Activated effector memory CD4-positive, alpha-beta T cell treated with anti-CD3 and anti-CD28 coated beads, Interleukin-2, amount 50 U/mL, for 16 hours (primary cell): Measurements from ENCODE around the gene RNF126.
"Not testable (repeated sequence)": the region's sequence is repeated elsewhere in the genome, so short reads cannot be mapped to it uniquely, and the experiment has no call there.

ENCODE experiments used
- DNase-seq: peaks from one replicate; pipeline ENCODE4 v3.0.0-alpha.2; 2020

The RNF126 gene

DNA sequence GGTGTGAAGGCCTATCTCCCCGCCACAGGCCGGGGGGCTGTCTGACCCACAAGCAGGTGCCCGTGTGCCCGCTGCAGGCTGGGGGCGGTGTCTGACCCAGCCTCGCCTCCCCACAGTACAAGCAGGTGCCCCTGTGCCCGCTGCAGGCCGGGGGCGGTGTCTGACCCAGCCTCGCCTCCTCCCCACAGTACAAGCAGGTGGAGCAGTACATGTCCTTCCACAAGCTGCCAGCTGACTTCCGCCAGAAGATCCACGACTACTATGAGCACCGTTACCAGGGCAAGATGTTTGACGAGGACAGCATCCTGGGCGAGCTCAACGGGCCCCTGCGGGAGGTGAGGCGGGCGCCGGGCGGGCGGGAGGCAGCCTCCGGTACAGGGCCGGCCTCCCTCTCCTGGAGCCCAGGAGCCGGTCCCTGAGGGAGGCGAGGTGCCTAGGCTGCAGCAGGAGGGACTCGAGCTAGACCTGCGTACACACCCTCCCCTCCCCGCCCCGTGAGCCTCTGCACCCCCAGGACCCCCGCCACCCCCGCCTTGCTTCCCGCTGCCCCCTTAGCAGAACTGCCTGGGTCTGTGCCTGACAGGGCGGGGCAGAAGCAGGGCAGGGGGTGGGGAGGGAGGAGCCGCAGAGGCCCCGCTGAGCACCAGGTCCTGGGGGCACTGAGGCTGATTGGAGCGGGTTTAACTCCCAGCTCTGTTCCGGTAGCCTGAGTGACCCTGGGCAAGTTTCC is 52.8 kb downstream of the RNF126 start:
- peak; percentile 79 for DNase-seq

DNA sequence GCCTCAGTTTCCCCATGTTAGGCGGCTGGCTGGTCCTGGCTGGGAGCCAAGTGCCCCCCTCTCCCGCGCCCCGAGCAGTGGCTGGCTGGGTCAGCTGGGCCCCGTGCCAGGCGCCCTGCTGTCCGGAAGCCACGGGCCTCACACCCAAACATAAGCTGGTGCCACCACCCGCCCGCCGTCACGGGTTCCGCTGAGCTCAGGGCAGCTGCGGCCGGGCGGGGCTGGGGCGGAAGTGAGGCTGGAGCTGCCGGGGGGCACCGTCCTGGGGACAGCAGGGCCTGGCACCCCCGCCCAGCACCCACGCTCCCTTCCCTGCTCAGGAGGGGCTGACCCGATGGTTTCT is 54.0 kb downstream of the RNF126 start:
- no peak for DNase-seq

DNA sequence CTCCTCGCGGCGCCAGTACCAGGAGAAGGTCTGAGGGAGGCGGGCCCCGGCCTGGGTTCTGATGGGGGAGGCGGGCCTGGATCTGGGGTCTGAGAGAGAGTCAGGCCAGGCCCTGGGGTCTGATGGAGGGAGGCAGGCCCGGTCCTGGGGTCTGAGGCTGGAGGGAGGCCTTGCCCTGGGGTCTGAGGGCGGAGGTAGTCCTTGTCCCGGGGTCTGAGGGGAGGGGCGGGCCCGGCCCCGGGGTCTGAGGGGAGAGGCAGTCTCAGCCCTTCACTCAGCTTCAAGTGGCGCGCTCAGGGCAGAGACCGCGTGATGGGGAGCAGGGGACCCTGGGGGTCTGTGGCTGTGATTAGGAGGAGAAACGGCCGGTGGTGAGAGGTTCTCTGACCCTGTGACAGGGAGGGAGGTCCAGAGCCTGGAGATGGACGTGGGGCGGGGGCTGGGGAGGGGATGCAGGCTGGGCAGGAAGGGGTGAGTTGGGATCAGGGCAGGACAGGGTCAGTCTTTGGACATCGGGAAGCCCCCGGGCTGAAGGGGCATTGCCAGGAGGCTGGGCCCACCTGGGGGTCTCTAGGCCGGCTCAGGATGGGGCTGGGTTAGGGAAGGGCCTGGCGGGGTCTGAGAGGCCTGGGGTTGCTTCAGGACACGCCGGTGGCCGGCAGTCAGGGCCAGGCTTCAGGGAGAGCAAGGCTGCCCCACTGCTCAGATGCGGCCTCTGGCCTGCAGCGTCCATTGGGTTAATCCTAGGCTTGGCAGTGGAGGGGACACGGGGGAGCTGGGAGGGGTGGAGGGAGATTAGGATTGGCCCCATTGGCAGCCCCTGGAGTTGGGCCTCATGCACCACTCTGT is 54.6 kb downstream of the RNF126 start:
- no peak for DNase-seq

DNA sequence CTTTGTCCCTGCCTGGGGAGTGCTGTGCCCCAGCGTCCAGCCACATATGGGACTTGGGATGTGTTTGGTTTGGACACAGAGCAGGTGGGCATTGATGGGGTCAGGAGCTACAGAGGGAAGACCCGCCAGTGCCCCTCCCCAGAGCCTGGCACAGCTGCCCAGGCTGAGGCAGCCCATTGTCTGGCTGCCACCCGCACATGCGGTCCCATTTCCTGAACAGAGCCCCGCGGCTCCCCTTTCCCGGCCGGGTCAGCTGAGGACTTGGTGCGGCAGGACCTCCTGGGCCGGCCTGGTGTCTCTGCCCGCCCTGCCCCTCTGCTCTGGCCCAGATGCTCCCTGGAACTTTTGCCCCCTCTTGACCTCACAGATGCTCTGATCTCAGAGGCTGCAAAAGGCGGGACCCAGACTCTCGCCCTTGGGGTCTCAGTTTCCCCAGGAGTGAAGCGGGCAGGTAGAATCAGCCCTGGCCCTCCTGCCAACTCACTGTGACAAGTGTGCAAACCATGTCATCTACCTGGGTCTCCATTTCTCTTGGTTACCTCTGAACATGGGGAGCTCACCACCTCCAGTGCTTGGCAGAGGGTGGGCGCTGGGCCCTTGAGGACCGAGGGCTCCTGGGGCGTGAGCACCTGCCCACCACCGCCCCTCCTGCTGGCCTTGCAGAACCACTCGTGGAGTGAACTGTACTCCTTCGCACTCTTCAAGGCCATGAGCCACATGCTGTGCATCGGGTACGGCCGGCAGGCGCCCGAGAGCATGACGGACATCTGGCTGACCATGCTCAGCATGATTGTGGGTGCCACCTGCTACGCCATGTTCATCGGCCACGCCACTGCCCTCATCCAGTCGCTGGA is 55.5 kb downstream of the RNF126 start:
- no peak for DNase-seq

DNA sequence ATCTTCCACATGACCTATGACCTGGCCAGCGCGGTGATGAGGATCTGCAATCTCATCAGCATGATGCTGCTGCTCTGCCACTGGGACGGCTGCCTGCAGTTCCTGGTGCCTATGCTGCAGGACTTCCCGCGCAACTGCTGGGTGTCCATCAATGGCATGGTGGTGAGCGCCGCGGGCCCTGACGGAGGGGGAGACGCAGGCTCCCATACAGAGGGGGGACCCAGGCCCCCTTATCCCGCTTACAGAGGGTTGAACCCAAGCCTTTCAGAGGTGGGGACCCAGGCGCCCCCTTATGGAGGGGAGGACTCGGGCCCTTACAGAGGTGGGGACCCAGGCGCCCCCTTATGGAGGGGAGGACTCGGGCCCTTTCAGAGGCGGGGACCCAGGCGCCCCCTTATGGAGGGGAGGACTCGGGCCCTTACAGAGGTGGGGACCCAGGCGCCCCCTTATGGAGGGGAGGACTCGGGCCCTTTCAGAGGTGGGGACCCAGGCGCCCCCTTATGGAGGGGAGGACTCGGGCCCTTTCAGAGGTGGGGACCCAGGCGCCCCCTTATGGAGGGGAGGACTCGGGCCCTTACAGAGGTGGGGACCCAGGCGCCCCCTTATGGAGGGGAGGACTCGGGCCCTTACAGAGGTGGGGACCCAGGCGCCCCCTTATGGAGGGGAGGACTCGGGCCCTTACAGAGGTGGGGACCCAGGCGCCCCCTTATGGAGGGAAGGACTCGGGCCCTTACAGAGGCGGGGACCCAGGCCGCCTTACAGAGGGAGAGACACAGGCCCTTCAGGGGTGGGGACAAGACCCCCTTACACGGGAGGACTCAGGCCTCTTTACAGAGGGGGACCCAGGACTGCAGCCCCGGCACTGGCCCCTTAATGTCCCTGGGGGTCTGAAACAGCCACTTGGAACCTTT is 57.7 kb downstream of the RNF126 start:
- DNase-seq, result not testable (repeated sequence)

DNA sequence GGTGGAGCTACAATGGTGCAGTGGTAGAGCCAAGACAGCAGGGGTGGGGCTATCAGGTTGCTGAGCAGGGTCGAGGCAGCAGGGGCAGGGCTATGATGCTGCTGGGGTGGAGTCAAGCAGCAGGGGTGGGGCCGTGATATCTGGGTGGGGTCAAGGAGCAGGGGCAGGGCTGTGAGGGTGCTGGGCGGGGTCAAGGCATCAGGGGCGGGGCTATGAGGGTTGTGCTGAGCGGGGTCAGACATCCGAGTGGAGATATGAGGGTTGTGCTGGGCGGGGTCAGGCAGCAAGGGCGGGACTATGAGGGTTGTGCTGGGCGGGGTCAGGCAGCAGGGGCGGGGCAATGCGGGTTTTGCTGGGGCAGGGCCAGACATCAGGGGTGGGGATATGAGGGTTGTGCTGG is 58.7 kb downstream of the RNF126 start:
- DNase-seq, result peak; percentile 72

DNA sequence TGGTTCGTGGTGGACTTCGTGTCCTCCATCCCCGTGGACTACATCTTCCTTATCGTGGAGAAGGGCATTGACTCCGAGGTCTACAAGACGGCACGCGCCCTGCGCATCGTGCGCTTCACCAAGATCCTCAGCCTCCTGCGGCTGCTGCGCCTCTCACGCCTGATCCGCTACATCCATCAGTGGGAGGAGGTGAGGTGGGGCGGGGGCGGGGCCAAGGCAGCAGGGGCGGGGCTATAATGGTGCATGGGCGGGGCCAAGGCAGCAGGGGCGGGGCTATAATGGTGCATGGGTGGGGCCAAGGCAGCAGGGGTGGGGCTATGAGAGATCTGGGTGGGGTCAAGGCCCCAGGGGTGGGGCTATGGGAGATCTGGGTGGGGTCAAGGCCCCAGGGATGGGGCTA is 59.2 kb downstream of the RNF126 start:
- peak; percentile 75 for DNase-seq

DNA sequence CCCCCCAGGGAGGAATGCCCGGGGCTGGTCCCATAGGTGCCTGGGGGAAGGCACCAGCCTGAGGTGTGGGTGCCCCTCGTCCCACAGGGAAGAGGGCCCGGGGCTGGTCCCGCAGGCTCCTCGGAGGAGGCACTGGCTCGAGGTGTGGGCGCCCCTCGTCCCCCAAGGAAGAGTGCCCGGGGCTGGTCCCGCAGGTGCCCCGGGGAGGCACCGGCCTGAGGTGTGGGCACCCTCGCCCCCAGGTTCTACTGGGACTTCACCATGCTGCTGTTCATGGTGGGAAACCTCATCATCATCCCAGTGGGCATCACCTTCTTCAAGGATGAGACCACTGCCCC is 59.7 kb downstream of the RNF126 start:
- not testable (repeated sequence) for DNase-seq

DNA sequence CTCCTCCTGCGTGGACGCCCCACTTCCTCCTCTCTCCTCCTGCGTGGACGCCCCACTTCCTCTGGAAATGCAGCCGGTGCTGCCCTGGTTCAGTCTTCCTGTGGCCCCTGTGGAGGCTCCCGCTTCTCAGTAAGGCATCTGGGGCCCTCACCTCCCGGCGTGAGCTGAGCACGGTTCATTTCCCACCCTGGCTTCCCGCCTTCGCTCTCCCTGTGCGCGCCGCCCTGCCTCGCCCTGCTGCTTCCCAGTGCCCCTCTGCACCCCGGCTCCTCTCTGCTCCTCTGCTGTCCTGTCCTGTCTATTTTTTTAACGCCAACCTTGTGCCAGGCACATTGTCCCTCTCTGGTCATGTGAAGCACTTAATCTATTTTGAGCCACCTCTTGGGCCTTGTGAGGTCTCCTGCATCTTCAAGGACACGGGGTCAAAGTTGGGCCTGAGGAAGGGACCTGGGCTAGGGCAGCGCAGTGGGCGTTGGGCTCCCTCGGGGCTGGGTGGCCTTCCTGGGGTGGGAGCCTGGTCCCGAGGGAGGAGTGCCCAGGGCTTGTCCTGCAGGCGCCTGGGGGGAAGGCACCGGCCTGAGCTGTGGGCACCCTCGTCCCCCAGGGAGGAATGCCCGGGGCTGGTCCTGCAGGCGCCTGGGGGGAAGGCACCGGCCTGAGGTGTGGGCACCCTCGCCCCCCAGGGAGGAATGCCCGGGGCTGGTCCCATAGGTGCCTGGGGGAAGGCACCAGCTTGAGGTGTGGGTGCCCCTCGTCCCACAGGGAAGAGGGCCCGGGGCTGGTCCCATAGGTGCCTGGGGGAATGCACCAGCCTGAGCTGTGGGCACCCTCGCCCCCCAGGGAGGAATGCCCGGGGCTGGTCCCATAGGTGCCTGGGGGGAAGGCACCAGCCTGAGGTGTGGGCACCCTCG is 60.4 kb downstream of the RNF126 start:
- DNase-seq, result no peak

DNA sequence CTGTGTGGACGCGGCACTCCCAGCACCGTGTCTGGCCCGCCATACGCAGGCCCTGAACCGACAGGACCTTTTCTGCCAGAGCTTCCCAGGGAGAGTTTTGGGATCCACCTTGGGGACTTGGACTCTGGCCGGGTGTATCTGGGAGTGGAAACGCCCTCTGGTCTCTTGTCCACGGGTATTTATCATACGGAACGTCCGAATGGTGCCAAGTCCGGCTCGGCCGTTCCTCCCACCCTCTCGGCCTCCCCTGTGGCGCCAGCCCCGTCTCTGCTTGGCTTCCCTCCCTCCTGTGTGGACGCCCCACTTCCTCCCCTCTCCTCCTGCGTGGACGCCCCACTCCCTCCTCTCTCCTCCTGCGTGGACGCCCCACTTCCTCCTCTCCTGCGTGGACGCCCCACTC is 61.2 kb downstream of the RNF126 start:
- no peak for DNase-seq

DNA sequence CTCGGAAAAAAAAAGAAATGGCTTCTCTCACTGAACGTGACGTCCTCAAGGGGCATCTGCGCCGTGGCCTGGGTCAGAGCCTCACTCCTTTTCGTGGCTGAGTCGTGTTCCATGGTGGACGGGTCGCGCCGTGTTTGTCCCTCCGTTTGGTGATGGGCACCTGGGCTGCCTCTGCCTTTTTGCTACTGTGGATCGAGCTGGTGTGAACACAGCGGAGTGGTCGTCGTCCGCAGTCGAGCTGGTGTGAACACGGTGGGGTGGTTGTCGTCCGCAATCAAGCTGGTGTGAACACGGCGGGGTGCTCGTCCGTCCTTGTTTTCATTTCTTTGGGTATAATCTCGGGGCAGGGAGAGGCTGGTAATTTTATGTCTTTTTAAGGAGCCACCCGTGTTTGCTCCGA is 61.7 kb downstream of the RNF126 start:
- no peak for DNase-seq
